KG1 (cell line): ENCODE results near the gene DACH1.
"Not testable (repeated sequence)": the region's sequence is repeated elsewhere in the genome, so short reads cannot be mapped to it uniquely, and the experiment has no call there.

Experiments
- DNase-seq: peaks from one replicate; lab custom pipeline; 2025; lab: John Stamatoyannopoulos, UW

Gene DACH1

GRCh38 chr13:71865874-71866334 is 1.1 kb downstream of the DACH1 start:
- DNase-seq: no peak

GRCh38 chr13:71864986-71865873 is 1.8 kb downstream of the DACH1 start:
- no peak for DNase-seq

- no peak for DNase-seq
Measured at GRCh38 chr13:71864094-71864985, 2.7 kb downstream of the DACH1 start.

- DNase-seq: no peak
Measured at GRCh38 chr13:71863254-71863865, 3.6 kb downstream of the DACH1 start.

- DNase-seq: no peak
Measured at GRCh38 chr13:71862459-71862943, 4.5 kb downstream of the DACH1 start.

GRCh38 chr13:71861769-71862458 is 5.1 kb downstream of the DACH1 start:
- no peak for DNase-seq

GRCh38 chr13:71860547-71861138 is 6.4 kb downstream of the DACH1 start:
- DNase-seq: no peak

GRCh38 chr13:71858647-71859046 is 8.4 kb downstream of the DACH1 start:
- DNase-seq: no peak

GRCh38 chr13:71856548-71857043 is 10.4 kb downstream of the DACH1 start:
- DNase-seq: no peak

GRCh38 chr13:71854401-71854800 is 12.6 kb downstream of the DACH1 start:
- DNase-seq: no peak

GRCh38 chr13:71853725-71854124 is 13.3 kb downstream of the DACH1 start:
- DNase-seq: no peak

GRCh38 chr13:71852736-71853135 is 14.3 kb downstream of the DACH1 start:
- DNase-seq: no peak

- DNase-seq: no peak
Measured at GRCh38 chr13:71851498-71852409, 15.2 kb downstream of the DACH1 start.

GRCh38 chr13:71842003-71842402 is 25.0 kb downstream of the DACH1 start:
- no peak for DNase-seq

- no peak for DNase-seq
Measured at GRCh38 chr13:71838842-71839241, 28.2 kb downstream of the DACH1 start.

- DNase-seq: not testable (repeated sequence)
Measured at GRCh38 chr13:71837582-71837981, 29.4 kb downstream of the DACH1 start.

- no peak for DNase-seq
Measured at GRCh38 chr13:71831716-71832115, 35.3 kb downstream of the DACH1 start.

GRCh38 chr13:71830736-71831135 is 36.3 kb downstream of the DACH1 start:
- DNase-seq: no peak

- no peak for DNase-seq
Measured at GRCh38 chr13:71830323-71830722, 36.7 kb downstream of the DACH1 start.

- DNase-seq: no peak
Measured at GRCh38 chr13:71829547-71829946, 37.5 kb downstream of the DACH1 start.
